SK-N-SH (cell line): ENCODE data around the gene GALNT18. TPM values are rescaled to one million over a fixed set of nuclear protein-coding genes. Genes with fewer than 3 reads are reported as not detected.

Experiments
- CTCF ChIA-PET: fragments of 300-600, 350-600 bp; formaldehyde crosslinking; extraction: SDS; loops from one replicate; lab custom pipeline; 2021; lab: Yijun Ruan, JAX
- POLR2A ChIA-PET: fragments of 350-600 bp; sonication (Branson Sonifier 250); formaldehyde crosslinking; extraction: SDS; loops from one replicate; lab custom pipeline; 2020; ENCODE audit warnings: antibody characterized with exemption, inconsistent platforms; lab: Yijun Ruan, JAX
- DNase-seq: peaks from one replicate; pipeline ENCODE4 v3.0.0; 2012
- H2AFZ ChIP-seq: fragments of 200-600 bp; sonication (generic); 2 replicates; pipeline ENCODE4 v1.8.1; 2016; ENCODE audit warnings: antibody characterized with exemption, mild to moderate bottlenecking, low read depth
- H3F3A ChIP-seq: fragments of 200-600 bp; sonication (generic); replicated peaks from 2 replicates; pipeline ENCODE3; 2016; ENCODE audit warnings: antibody characterized with exemption, mild to moderate bottlenecking; ENCODE audit not compliant: insufficient read depth
- H3K27ac ChIP-seq, 2 experiments: fragments of 200-500 bp in 1 of 2; fragments of 200-600 bp in 1 of 2; sonication (Bioruptor generic) in 1 of 2; sonication (generic), shearing (Covaris generic) in 1 of 2; 2 replicates each; pipeline versions ENCODE4 v1.5.1 to v1.6.1; 2014 to 2016; ENCODE audit warnings: low read depth in 2 of 2, inconsistent platforms in 1 of 2, low read length in 1 of 2, mild to moderate bottlenecking in 1 of 2, mixed read lengths in 1 of 2
- H3K27me3 ChIP-seq: fragments of 200-600 bp; sonication (generic), shearing (Covaris generic); 2 replicates; pipeline ENCODE4 v1.6.1; 2016; ENCODE audit warnings: mixed run types; ENCODE audit not compliant: insufficient read depth
- H3K36me3 ChIP-seq, 2 experiments: fragments of 200-500 bp in 1 of 2; fragments of 200-600 bp in 1 of 2; sonication (Bioruptor generic) in 1 of 2; sonication (generic) in 1 of 2; replicated peaks in 1 of 2; 2 replicates each; pipeline versions ENCODE3 to v1.5.1; 2014 to 2016; ENCODE audit warnings: low read length in 1 of 2, mild to moderate bottlenecking in 1 of 2; ENCODE audit not compliant: insufficient read depth in 2 of 2, control insufficient read depth in 1 of 2
- H3K4me1 ChIP-seq, 2 experiments: fragments of 200-500 bp in 1 of 2; fragments of 200-600 bp in 1 of 2; sonication (Bioruptor generic) in 1 of 2; sonication (generic), shearing (Covaris generic) in 1 of 2; 2 replicates each; pipeline versions ENCODE4 v1.5.1 to v1.6.1; 2014 to 2016; ENCODE audit warnings: low read depth in 1 of 2, low read length in 1 of 2, mixed run types in 1 of 2; ENCODE audit not compliant: insufficient read depth in 2 of 2, control insufficient read depth in 1 of 2
- H3K4me2 ChIP-seq: fragments of 200-600 bp; sonication (generic), shearing (Covaris generic); 2 replicates; pipeline ENCODE4 v1.6.1; 2017; ENCODE audit warnings: mixed run types
- H3K4me3 ChIP-seq, 2 experiments: fragments of 200-500 bp in 1 of 2; fragments of 200-600 bp in 1 of 2; sonication (Bioruptor generic) in 1 of 2; sonication (generic), shearing (Covaris generic) in 1 of 2; 2 replicates each; pipeline versions ENCODE4 v1.5.1 to v1.8.1; 2014 to 2016; ENCODE audit warnings: low read depth in 2 of 2, inconsistent platforms in 1 of 2, low read length in 1 of 2, mild to moderate bottlenecking in 1 of 2, mixed read lengths in 1 of 2, moderate library complexity in 1 of 2
- H3K79me2 ChIP-seq: fragments of 200-600 bp; sonication (generic); 2 replicates; pipeline ENCODE4 v1.8.1; 2017; ENCODE audit warnings: mild to moderate bottlenecking; ENCODE audit not compliant: insufficient read depth
- H3K9ac ChIP-seq: fragments of 200-600 bp; sonication (generic); 2 replicates; pipeline ENCODE4 v1.6.1; 2017; ENCODE audit warnings: mixed run types
- H3K9me2 ChIP-seq: fragments of 200-600 bp; sonication (generic); 2 replicates; pipeline ENCODE4 v1.6.1; 2017; ENCODE audit warnings: mixed run types
- H3K9me3 ChIP-seq: fragments of 200-600 bp; sonication (generic); 2 replicates; pipeline ENCODE4 v1.6.1; 2017; ENCODE audit warnings: mixed run types, mild to moderate bottlenecking, moderate library complexity
- H4K20me1 ChIP-seq: fragments of 200-600 bp; sonication (generic); 2 replicates; pipeline ENCODE4 v1.6.1; 2017; ENCODE audit warnings: mild to moderate bottlenecking, mixed run types; ENCODE audit not compliant: insufficient read depth
- CTCF ChIP-seq: fragments of 200-600 bp; sonication (generic); IDR thresholded peaks from 2 replicates; pipeline ENCODE4 v1.6.1; 2017; ENCODE audit warnings: antibody characterized with exemption, mild to moderate bottlenecking, moderate library complexity
- FOXJ3 ChIP-seq: sonication (generic); formaldehyde crosslinking; IDR thresholded peaks from 2 replicates; pipeline ENCODE4 v1.5.1; 2020; ENCODE audit warnings: mild to moderate bottlenecking, missing genetic modification reagents
- GATA2 ChIP-seq: sonication (generic); formaldehyde crosslinking; IDR thresholded peaks from 2 replicates; pipeline ENCODE4 v1.5.0; 2020; ENCODE audit warnings: mild to moderate bottlenecking, missing genetic modification reagents
- MAX ChIP-seq: IDR thresholded peaks from 2 replicates; pipeline ENCODE4 v1.4.0; 2012; ENCODE audit warnings: low read depth
- MEF2A ChIP-seq: IDR thresholded peaks from 2 replicates; pipeline ENCODE4 v1.4.0; 2012; ENCODE audit warnings: low read depth, borderline replicate concordance
- MXI1 ChIP-seq: IDR thresholded peaks from 2 replicates; pipeline ENCODE4 v1.6.1; 2012; ENCODE audit warnings: mild to moderate bottlenecking, low read depth, low read length, improper control_type of control experiment
- NRF1 ChIP-seq: IDR thresholded peaks from 2 replicates; pipeline ENCODE4 v1.6.1; 2012; ENCODE audit warnings: low read depth, mild to moderate bottlenecking, low read length
- RCOR1 ChIP-seq: fragments of 150-350 bp; IDR thresholded peaks from 2 replicates; pipeline ENCODE4 v1.6.1; 2017; ENCODE audit warnings: antibody characterized with exemption, low read length
- SMC3 ChIP-seq: IDR thresholded peaks from 2 replicates; pipeline ENCODE4 v1.6.1; 2012; ENCODE audit warnings: low read depth, low read length, improper control_type of control experiment
- TAF1 ChIP-seq: IDR thresholded peaks from 2 replicates; pipeline ENCODE4 v1.6.1; 2012; ENCODE audit warnings: low read depth, mild to moderate bottlenecking, low read length, moderate library complexity, borderline replicate concordance
- TEAD4 ChIP-seq: IDR thresholded peaks from 2 replicates; pipeline ENCODE4 v1.4.0; 2012; ENCODE audit warnings: mild to moderate bottlenecking, borderline replicate concordance; ENCODE audit not compliant: insufficient read depth
- YY1 ChIP-seq: IDR thresholded peaks from 2 replicates; pipeline ENCODE4 v1.4.0; 2012; ENCODE audit warnings: low read depth, mild to moderate bottlenecking
- WGBS: methylation state at CpG from one replicate; pipeline ENCODE4 v1.1.6; 2017; ENCODE audit warnings: low lambda C conversion rate; 5-methylcytosine and 5-hydroxymethylcytosine counted together
- polyA plus RNA-seq, 3 experiments: library from polyadenylated mRNA; depleted of rRNA; stranded (reverse); fragments of >200 nt; gene quantifications; 2 replicates each; pipeline ENCODE4 v1.2.3, GENCODE V29; 2012
- TF ChIP-seq, protein P1 (sequence below): IDR thresholded peaks from 2 replicates; pipeline ENCODE4 v1.4.0; 2012; ENCODE audit warnings: low read depth, borderline replicate concordance
- TF ChIP-seq, protein P2 (sequence below): fragments of 150-350 bp; IDR thresholded peaks from 2 replicates; pipeline ENCODE4 v1.6.1; 2017; ENCODE audit warnings: antibody characterized with exemption, low read length, low read depth, borderline replicate concordance
- TF ChIP-seq, protein P3 (sequence below): IDR thresholded peaks from 2 replicates; pipeline ENCODE4 v1.4.0; 2012; ENCODE audit warnings: low read depth, borderline replicate concordance

The GALNT18 gene
- polyA plus RNA-seq, 1 of the 3 experiments (the other 2 are of a cell fraction) = 0.64 TPM

DNA sequence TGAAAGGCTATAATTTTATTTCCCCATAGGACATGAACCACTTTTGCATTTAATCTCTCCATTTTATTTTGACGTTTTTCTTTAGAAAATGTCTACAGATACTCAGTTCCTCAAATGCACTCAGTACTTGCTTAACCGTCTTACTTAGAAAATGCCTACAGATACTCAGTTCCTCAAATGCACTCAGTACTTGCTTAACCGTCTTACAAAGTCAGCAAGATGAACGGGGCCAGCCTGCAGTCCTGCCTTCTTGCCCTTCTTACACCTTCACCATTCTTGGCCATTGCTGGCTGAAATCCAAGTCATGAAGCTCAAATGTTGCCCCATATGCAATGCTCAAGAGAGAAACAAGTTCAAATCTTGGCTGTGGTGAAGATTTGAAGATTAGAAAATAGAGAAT, 302.8 kb downstream of the GALNT18 start:
- Histone ChIP-seq H3K9ac (no peak overlapping the region), H3K4me1 (no peaks in the 10 kb centered on the region), H3K27me3 (no peaks in the 10 kb centered on the region), H2AFZ (no peak overlapping the region), H3K36me3 (no peaks in the 10 kb centered on the region), H3F3A (no peaks in the 10 kb centered on the region), H3K4me3 (no peak overlapping the region), H3K9me3 (no peaks in the 10 kb centered on the region), H3K79me2 (no peaks in the 10 kb centered on the region), H3K4me2 (no peak overlapping the region), H3K9me2 (no peaks in the 10 kb centered on the region), H4K20me1 (no peaks in the 10 kb centered on the region), H3K27ac (no peak overlapping the region)
- DNase-seq = no peak
- no peak for TF ChIP-seq SMC3
- TF ChIP-seq TEAD4 = no peak
- no peak for TF ChIP-seq TAF1
- TF ChIP-seq RCOR1 = no peak
- no peak for TF ChIP-seq YY1
- CTCF ChIA-PET = no interaction called here
- 72% methylated on average over 4 of the region's 4 CpGs for WGBS
- POLR2A ChIA-PET = no interaction called here

DNA sequence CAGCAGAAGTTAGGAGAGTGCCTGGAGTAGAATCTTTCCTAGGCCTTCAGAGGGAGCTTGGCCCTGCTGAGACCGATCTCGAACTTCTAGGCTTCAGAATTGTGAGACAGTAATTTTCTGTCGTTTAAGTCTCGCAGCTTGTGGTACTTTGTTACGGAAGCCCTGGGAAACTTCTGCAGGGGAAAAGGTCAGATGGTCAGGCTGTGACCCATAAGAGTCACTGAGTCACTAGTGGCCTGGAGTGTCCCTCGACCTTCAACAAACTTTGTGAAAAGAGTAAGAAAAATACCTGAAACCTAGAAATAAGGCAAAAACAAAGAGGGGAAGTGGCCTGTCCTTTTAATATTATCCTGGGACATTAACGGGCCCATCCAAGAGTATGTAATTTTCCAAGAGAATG, 303.3 kb downstream of the GALNT18 start:
- Histone ChIP-seq H3K27me3 (no peaks in the 10 kb centered on the region), H3K36me3 (no peaks in the 10 kb centered on the region), H3K9me2 (no peaks in the 10 kb centered on the region), H3K79me2 (no peaks in the 10 kb centered on the region), H3F3A (no peaks in the 10 kb centered on the region), H3K9ac (no peak overlapping the region), H3K4me3 (no peak overlapping the region), H3K9me3 (no peaks in the 10 kb centered on the region), H3K4me1 (no peaks in the 10 kb centered on the region), H4K20me1 (no peaks in the 10 kb centered on the region), H2AFZ (no peak overlapping the region), H3K27ac (no peak overlapping the region), H3K4me2 (no peak overlapping the region)
- TF ChIP-seq, protein P1, sequence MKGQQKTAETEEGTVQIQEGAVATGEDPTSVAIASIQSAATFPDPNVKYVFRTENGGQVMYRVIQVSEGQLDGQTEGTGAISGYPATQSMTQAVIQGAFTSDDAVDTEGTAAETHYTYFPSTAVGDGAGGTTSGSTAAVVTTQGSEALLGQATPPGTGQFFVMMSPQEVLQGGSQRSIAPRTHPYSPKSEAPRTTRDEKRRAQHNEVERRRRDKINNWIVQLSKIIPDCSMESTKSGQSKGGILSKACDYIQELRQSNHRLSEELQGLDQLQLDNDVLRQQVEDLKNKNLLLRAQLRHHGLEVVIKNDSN = no peak
- TF ChIP-seq, protein P2, sequence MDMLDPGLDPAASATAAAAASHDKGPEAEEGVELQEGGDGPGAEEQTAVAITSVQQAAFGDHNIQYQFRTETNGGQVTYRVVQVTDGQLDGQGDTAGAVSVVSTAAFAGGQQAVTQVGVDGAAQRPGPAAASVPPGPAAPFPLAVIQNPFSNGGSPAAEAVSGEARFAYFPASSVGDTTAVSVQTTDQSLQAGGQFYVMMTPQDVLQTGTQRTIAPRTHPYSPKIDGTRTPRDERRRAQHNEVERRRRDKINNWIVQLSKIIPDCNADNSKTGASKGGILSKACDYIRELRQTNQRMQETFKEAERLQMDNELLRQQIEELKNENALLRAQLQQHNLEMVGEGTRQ = no peak
- TF ChIP-seq FOXJ3 (CRISPR knock-in tag) (no peak), MAX (no peak), NRF1 (no peak), MXI1 (no peak), MEF2A (no peak), CTCF (no peak), SMC3 (no peak), GATA2 (no peak)
- TF ChIP-seq, protein P3, sequence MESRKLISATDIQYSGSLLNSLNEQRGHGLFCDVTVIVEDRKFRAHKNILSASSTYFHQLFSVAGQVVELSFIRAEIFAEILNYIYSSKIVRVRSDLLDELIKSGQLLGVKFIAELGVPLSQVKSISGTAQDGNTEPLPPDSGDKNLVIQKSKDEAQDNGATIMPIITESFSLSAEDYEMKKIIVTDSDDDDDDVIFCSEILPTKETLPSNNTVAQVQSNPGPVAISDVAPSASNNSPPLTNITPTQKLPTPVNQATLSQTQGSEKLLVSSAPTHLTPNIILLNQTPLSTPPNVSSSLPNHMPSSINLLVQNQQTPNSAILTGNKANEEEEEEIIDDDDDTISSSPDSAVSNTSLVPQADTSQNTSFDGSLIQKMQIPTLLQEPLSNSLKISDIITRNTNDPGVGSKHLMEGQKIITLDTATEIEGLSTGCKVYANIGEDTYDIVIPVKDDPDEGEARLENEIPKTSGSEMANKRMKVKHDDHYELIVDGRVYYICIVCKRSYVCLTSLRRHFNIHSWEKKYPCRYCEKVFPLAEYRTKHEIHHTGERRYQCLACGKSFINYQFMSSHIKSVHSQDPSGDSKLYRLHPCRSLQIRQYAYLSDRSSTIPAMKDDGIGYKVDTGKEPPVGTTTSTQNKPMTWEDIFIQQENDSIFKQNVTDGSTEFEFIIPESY = no peak
- CTCF ChIA-PET = no interaction called here
- WGBS = 62% methylated on average over 7 of the region's 7 CpGs
- DNase-seq = no peak
- POLR2A ChIA-PET = no interaction called here
